ENCODE measurements around the gene OSBPL3. TPM values are rescaled to one million over a fixed set of nuclear protein-coding genes. Genes with fewer than 3 reads are reported as not detected.

OSBPL3 gene
- total RNA-seq, 1 experiment from 2014 or later, result 8.6 TPM

DNA sequence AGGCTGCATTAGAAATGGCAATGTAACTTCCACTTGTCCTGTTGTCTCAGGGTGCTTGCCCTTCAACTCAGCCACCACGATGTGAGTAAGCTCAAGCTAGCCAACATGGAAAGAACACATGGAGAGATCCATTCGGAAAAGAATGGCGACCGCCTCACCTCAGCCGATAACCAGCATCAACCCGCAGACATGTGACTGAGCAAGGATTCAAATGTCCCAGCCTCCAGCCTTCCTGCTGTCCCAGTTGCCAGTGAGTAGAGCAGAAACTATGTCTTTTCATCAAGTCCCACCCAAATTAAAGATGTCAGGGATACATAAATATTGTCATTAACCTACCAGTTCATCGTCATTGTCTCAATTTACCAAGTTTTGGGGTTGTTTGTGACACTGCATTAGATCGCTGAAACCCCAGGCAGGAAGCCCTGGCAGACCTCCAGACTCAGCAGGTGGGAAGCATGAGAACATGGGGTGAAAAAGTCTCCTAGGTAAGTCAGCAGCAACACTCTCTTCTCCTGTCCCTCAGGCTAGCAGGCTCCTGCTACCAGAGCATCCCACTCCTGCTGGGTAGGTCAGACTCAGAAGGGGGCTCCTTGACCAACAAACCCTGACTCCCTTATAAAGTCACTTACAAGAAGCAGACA is 67.0 kb downstream of the OSBPL3 start:
- Histone ChIP-seq H2AK5ac (ENCODE audit: insufficient read length, low read length) (no peak overlapping the region), H3K56ac (ENCODE audit: insufficient read length, low read depth, low read length) (no peak overlapping the region), H3K14ac (ENCODE audit: insufficient read depth, low read length) (no peak overlapping the region), H4K5ac (ENCODE audit: insufficient read length, low read depth, low read length) (no peak overlapping the region), H2BK120ac (ENCODE audit: low read depth, low read length, poor library complexity, severe bottlenecking) (no peak overlapping the region), H3K18ac (ENCODE audit: insufficient read length, low read depth, low read length) (no peak overlapping the region), H4K91ac (ENCODE audit: insufficient read length, low read depth, low read length) (no peak overlapping the region), H3K23ac (ENCODE audit: insufficient read length, low read depth, low read length) (no peak overlapping the region), H2BK20ac (ENCODE audit: low read depth, low read length, poor library complexity, severe bottlenecking) (no peak overlapping the region), H3K27me3 (ENCODE audit: insufficient read depth, low read length) (no peaks in the 10 kb centered on the region), H4K8ac (replicated peaks; ENCODE audit: insufficient read length, low read depth, low read length) (no peak overlapping the region), H3K4me1 (ENCODE audit: insufficient read depth, low read length) (peaks cover 7% of the 10 kb centered on the region; the same call in 1 of the 2 replicates), H3K9me3 (ENCODE audit: control insufficient read depth, low read depth, low read length) (no peaks in the 10 kb centered on the region), H4K20me1 (ENCODE audit: control insufficient read depth, insufficient read depth, insufficient read length) (no peaks in the 10 kb centered on the region), H3T11ph (ENCODE audit: low read length) (no peak overlapping the region), H3K4ac (ENCODE audit: low read depth, low read length) (no peak overlapping the region), H2BK12ac (ENCODE audit: insufficient read length, low read depth, low read length) (no peak overlapping the region), H3K79me2 (ENCODE audit: insufficient read depth, low read length) (peaks cover 3% of the 10 kb centered on the region; the same call in 1 of the 2 replicates), H2BK15ac (ENCODE audit: low read depth, low read length) (no peak overlapping the region), H2BK5ac (ENCODE audit: insufficient read length, low read length) (no peak overlapping the region), H3K4me2 (ENCODE audit: insufficient read depth, insufficient read length, low read length) (no peak overlapping the region), H2AFZ (ENCODE audit: low read length) (no peak overlapping the region), H3K9ac (ENCODE audit: extremely low read depth, insufficient read length, low read length) (no peak overlapping the region), H3K23me2 (ENCODE audit: insufficient read length, low read depth, low read length, poor library complexity, severe bottlenecking) (no peaks in the 10 kb centered on the region), H3K27ac (ENCODE audit: insufficient read length, low read depth, low read length) (no peak overlapping the region), H3K79me1 (ENCODE audit: insufficient read depth, low read depth, low read length, poor library complexity, severe bottlenecking) (no peaks in the 10 kb centered on the region)
- TF ChIP-seq, protein P1, sequence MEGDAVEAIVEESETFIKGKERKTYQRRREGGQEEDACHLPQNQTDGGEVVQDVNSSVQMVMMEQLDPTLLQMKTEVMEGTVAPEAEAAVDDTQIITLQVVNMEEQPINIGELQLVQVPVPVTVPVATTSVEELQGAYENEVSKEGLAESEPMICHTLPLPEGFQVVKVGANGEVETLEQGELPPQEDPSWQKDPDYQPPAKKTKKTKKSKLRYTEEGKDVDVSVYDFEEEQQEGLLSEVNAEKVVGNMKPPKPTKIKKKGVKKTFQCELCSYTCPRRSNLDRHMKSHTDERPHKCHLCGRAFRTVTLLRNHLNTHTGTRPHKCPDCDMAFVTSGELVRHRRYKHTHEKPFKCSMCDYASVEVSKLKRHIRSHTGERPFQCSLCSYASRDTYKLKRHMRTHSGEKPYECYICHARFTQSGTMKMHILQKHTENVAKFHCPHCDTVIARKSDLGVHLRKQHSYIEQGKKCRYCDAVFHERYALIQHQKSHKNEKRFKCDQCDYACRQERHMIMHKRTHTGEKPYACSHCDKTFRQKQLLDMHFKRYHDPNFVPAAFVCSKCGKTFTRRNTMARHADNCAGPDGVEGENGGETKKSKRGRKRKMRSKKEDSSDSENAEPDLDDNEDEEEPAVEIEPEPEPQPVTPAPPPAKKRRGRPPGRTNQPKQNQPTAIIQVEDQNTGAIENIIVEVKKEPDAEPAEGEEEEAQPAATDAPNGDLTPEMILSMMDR (conservative IDR thresholded peaks at IDR 0.05), result no peak
- Mint-ChIP-seq H3K27ac (0 out of 7 replicates have a peak overlapping the region, but pooled peaks of 1 of the 3 experiments have one; percentile 10), H3K4me3 (no peak overlapping the region), H3K4me1 (peaks cover 26 to 32% of the 10 kb centered on the region in 2 experiments), H3K9me3 (no peaks in the 10 kb centered on the region), H3K27me3 (ENCODE audit: low read depth) (no peaks in the 10 kb centered on the region), H3K36me3 (ENCODE audit: insufficient read depth in 1 of 3, low read depth in 3 of 3) (no peaks in the 10 kb centered on the region)
- WGBS (ENCODE audit: extremely low coverage, insufficient read length, low lambda C conversion rate), result no CpG with 5 or more reads among the region's 8 CpGs
- no peak for DNase-seq

Measured in H9 (cell line).